Epithelial cell of esophagus (primary cell): ENCODE data around the gene GLB1L2.

Experiments
- DNase-seq: peaks from one replicate; pipeline ENCODE4 v3.0.0; 2010; ENCODE audit warnings: low read depth
- H3K4me3 ChIP-seq: 2 replicates; pipeline ENCODE4 v1.5.1; 2011; ENCODE audit warnings: mild to moderate bottlenecking, low read length, control low read depth
- CTCF ChIP-seq: IDR thresholded peaks from 2 replicates; pipeline ENCODE4 v1.5.1; 2011; ENCODE audit warnings: low read depth, mild to moderate bottlenecking, low read length, control low read depth, inconsistent platforms; ENCODE audit not compliant: insufficient read depth; ENCODE audit errors: missing control alignments

GLB1L2 gene

GRCh38 chr11:134380785-134381184, 49.0 kb downstream of the GLB1L2 start:
- no peak for DNase-seq
- TF ChIP-seq CTCF: no peak
- H3K4me3 ChIP-seq: no peak overlapping the region

- H3K4me3 ChIP-seq: no peak overlapping the region
- DNase-seq: no peak
- TF ChIP-seq CTCF: no peak
Measured at GRCh38 chr11:134382257-134382656, 50.5 kb downstream of the GLB1L2 start.

GRCh38 chr11:134382830-134383229, 51.0 kb downstream of the GLB1L2 start:
- H3K4me3 ChIP-seq: no peak overlapping the region
- TF ChIP-seq CTCF: no peak
- no peak for DNase-seq

- H3K4me3 ChIP-seq: no peak overlapping the region
- TF ChIP-seq CTCF: no peak
- no peak for DNase-seq
Measured at GRCh38 chr11:134383576-134384221, 51.9 kb downstream of the GLB1L2 start.

- DNase-seq: no peak
- no peak overlapping the region for H3K4me3 ChIP-seq
- no peak for TF ChIP-seq CTCF
Measured at GRCh38 chr11:134384406-134384805, 52.6 kb downstream of the GLB1L2 start.

GRCh38 chr11:134385171-134385570, 53.4 kb downstream of the GLB1L2 start:
- no peak for DNase-seq
- TF ChIP-seq CTCF: no peak

More at GRCh38 chr11:134385171-134385570, 53.4 kb downstream of the GLB1L2 start:
- no peak overlapping the region for H3K4me3 ChIP-seq
